ENCODE measurements around the gene FAM217B. TPM values are rescaled to one million over a fixed set of nuclear protein-coding genes. Genes with fewer than 3 reads are reported as not detected.
A peak's percentile ranks its signal among the peaks of the same experiment; 100 is the strongest.

FAM217B gene, protein sequence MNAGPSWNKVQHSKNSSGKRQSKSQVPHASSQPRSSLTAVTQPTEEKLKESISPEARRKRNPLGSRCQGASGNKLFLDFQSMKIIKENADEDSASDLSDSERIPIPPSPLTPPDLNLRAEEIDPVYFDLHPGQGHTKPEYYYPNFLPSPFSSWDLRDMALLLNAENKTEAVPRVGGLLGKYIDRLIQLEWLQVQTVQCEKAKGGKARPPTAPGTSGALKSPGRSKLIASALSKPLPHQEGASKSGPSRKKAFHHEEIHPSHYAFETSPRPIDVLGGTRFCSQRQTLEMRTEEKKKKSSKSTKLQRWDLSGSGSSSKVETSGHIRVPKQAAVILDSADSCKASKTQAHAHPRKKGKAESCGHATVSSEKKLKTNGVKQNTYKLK
- total RNA-seq: 8.2 and 9.9 TPM in 2 replicates
- 2.1 and 2.7 TPM in 2 replicates for polyA plus RNA-seq
- 2.8 and 3.0 TPM in 2 replicates for polyA plus RNA-seq (2011; cell fraction: cytosol; rRNA removed)
- polyA plus RNA-seq (2011; cell fraction: nucleus; rRNA removed): 3.5 and 7.1 TPM in 2 replicates
- 3.2 and 4.9 TPM in 2 replicates for polyA plus RNA-seq (2012)
- polyA minus RNA-seq: 3.2 and 3.4 TPM in 2 replicates
- 4.5 TPM for polyA minus RNA-seq (2011; cell fraction: cytosol; rRNA and poly(A)+ RNA removed)
- 3.7 and 5.5 TPM in 2 replicates for polyA minus RNA-seq (2011; cell fraction: nucleus; rRNA and poly(A)+ RNA removed)
- percentile 67 among the genes with signal in this experiment for Bru-seq, nascent RNA
- BruChase-seq, experiment 1, labeled RNA remaining after a 6-hour chase: percentile 55 among the genes with signal in this experiment
- BruChase-seq, experiment 2, labeled RNA remaining after a 2-hour chase: percentile 78 among the genes with signal in this experiment
- long read RNA-seq, full-length matches to known transcripts: 1 of 2 reads
- long read RNA-seq, partial matches to known transcripts: 0 of 2 reads
- long read RNA-seq, other reads (novel, unspliced or antisense): 1 of 2 reads

DNA sequence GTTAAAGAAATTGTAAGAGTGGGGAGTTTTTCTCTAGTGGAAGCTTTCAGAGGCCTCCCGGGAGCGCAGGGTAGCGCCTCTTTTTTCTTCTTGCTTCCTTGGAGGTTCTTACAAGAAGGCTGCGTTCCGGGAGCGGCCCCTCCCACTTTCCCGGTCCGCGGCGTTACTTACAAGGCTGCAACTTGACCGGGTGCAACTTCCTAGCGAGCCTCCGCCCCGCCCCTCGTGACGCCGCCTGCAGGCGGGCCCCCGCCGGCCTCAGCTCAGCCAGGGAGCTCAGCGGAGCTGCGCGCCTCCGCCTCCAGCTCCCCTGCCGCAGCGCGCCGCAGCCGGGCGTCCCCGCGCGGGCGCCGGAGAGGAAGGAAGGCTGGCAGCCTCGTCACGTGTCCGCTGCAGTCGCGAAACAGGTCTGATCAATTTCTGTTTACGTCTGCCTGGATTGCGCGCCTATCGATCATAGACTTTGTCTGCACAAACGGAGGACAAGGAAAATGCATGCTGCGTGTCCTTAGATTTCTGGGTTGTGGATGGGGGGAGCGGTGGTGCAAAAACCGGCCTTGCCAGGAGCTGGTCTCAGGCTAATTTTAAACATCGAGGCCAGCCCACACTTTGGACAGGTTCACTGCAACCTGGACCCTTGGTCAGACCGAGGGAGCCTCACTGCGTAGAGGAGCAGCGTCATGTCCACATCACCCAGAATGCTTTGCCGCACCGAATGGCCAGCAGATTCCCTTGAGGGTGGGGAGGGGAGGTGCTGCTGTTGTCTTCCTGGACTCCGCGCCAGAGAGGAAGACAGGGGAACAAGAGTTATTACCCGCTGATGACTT is at the start of gene FAM217B, which contains the start of gene PPP1R3D:
TSS of gene FAM217B (plus strand) at position 261 of the 827 bp plus-strand sequence. CDS start 3,555 bp downstream, outside the sequence.
TSS of gene PPP1R3D (minus strand) at position 177 of the 827 bp plus-strand sequence. CDS start 374 bp downstream, outside the sequence.
- Histone ChIP-seq H3K27me3 (ENCODE audit: control insufficient read depth in 2 of 2, insufficient read depth in 2 of 2, low read length in 2 of 2) (no peaks in the 10 kb centered on the region), H3K36me3 (ENCODE audit: control insufficient read depth in 2 of 2, extremely low read depth in 1 of 2, insufficient read depth in 2 of 2, low read length in 2 of 2) (peaks cover 5 to 8% of the 10 kb centered on the region in 2 experiments), H3K79me2 (ENCODE audit: control insufficient read depth, insufficient read depth, low read length) (peaks cover 6% of the 10 kb centered on the region), H3K4me1 (ENCODE audit: control insufficient read depth, extremely low read depth, insufficient read depth, low read length) (peaks cover 13% of the 10 kb centered on the region), H3K4me3 (replicated peaks in 1 of 3; ENCODE audit: insufficient read depth in 1 of 3, low read depth in 1 of 3, low read length in 3 of 3) (peak within 1 kb of the TSS; percentile 60 to 87 (median 85)), H3K4me2 (ENCODE audit: insufficient read depth, low read length) (peak within 1 kb of the TSS; percentile 84), H3K9me3 (replicated peaks; ENCODE audit: control insufficient read depth, insufficient read depth, low read length) (no peaks in the 10 kb centered on the region), H3K9me1 (replicated peaks; ENCODE audit: control insufficient read depth, extremely low read depth, insufficient read depth, low read length) (no peaks in the 10 kb centered on the region), H2AFZ (ENCODE audit: low read depth, low read length) (peak within 1 kb of the TSS; percentile 98), H3K9ac (replicated peaks; ENCODE audit: extremely low read depth, insufficient read depth, low read length) (peak within 1 kb of the TSS; percentile 91), H4K20me1 (replicated peaks; ENCODE audit: control insufficient read depth, extremely low read depth, insufficient read depth, low read length) (no peaks in the 10 kb centered on the region), H3K27ac (ENCODE audit: insufficient read depth, low read depth, low read length) (peak within 1 kb of the TSS; percentile 90)
- FAIRE-seq (peak; percentile 97), DNase-seq (ENCODE audit: low read depth, low spot score) (peak; percentile 97)
- TF ChIP-seq POLR2A (IDR thresholded peaks at IDR 0.05; ENCODE audit: low read depth, low read length) (peak; percentile 77), POLR2AphosphoS5 (IDR thresholded peaks at IDR 0.05; ENCODE audit: insufficient read depth, low read depth, low read length) (peak; percentile 11), FOS (IDR thresholded peaks at IDR 0.05; ENCODE audit: borderline replicate concordance, insufficient read depth, low read length) (no peak), MAX (IDR thresholded peaks at IDR 0.05; ENCODE audit: insufficient read depth, insufficient read length) (peak; percentile 74), EZH2 (IDR thresholded peaks at IDR 0.05; ENCODE audit: borderline replicate concordance, low read depth, low read length, severe bottlenecking) (no peak), JUN (IDR thresholded peaks at IDR 0.05; ENCODE audit: borderline replicate concordance, insufficient read depth, insufficient read length, low read depth) (no peak), GATA2 (IDR thresholded peaks at IDR 0.05; ENCODE audit: insufficient read depth, insufficient read length, low read depth, low read length) (no peak), MYC (IDR thresholded peaks at IDR 0.05; ENCODE audit: low read depth, low read length) (peak; percentile 58), CTCF (IDR thresholded peaks at IDR 0.05; ENCODE audit: extremely low read depth in 1 of 2, insufficient read depth in 1 of 2, low read depth in 1 of 2, low read length in 2 of 2) (peak; percentile 4 to 6)
- BruUV-seq (replicated peaks): no TSS peak
- dilution Hi-C loops (cut with MboI; ENCODE audit: extremely low pct_ligation_motif_present, low sequenced_read_pairs): no loop called here
- intact Hi-C loops (cut with micrococcal nuclease): loop anchor here (10.0 kb wide), 1 partner anchor 926 kb away; the partner anchor contains the start of gene TUBB1
- ChIA-PET POLR2A (interaction anchor here (0.6 kb wide), 1 partner anchor 1291 kb away, joined by 3 read pairs; no protein-coding TSS in a partner anchor), CTCF (interaction anchor here (1.0 to 2.0 kb wide), 8 partner anchors 9 to 1956 kb away, joined by 3 to 9 read pairs (median 4); no protein-coding TSS in a partner anchor)

All from endothelial cell of umbilical vein (primary cell).